Activated B cell treated with CpG ODN at 0.5 μM for 24 hours (primary cell): ENCODE data around the gene FBXL12. TPM values are rescaled to one million over a fixed set of nuclear protein-coding genes. Genes with fewer than 3 reads are reported as not detected.
"Not testable (repeated sequence)": the region's sequence is repeated elsewhere in the genome, so short reads cannot be mapped to it uniquely, and the experiment has no call there.

Experiments used
- ATAC-seq: fragments of 200-7000 bp; cut with Tn5 transposase; one replicate; pipeline ENCODE4 v1.10.0; 2021; ENCODE audit warnings: low read depth, mild to moderate bottlenecking, moderate library complexity
- CTCF ChIA-PET: fragments of 350-600 bp; sonication (Branson Sonifier 250); formaldehyde crosslinking; loops from one replicate; lab custom pipeline; 2021; ENCODE audit warnings: antibody characterized with exemption; lab: Charles Lee
- POLR2A ChIA-PET: fragments of 350-600 bp; sonication (Branson Sonifier 250); formaldehyde crosslinking; loops from one replicate; lab custom pipeline; 2021; ENCODE audit warnings: antibody characterized with exemption; lab: Charles Lee
- DNase-seq: peaks from one replicate; pipeline ENCODE4 v3.0.0; 2022
- H3K27ac Mint-ChIP-seq: one replicate; pipeline ENCODE4 v1.8.0; 2020; ENCODE audit warnings: mixed read lengths
- H3K27me3 Mint-ChIP-seq: one replicate; pipeline ENCODE4 v1.8.0; 2021; ENCODE audit warnings: mixed read lengths
- H3K36me3 Mint-ChIP-seq: one replicate; pipeline ENCODE4 v1.8.0; 2021; ENCODE audit warnings: low read depth, mixed read lengths
- H3K4me1 Mint-ChIP-seq: one replicate; pipeline ENCODE4 v1.8.0; 2021; ENCODE audit warnings: mixed read lengths
- H3K4me3 Mint-ChIP-seq: one replicate; pipeline ENCODE4 v1.8.0; 2020; ENCODE audit warnings: mild to moderate bottlenecking, mixed read lengths
- H3K9me3 Mint-ChIP-seq: one replicate; pipeline ENCODE4 v1.8.0; 2020; ENCODE audit warnings: mixed read lengths
- CTCF ChIP-seq: fragments of 200-600 bp; IDR thresholded peaks from one replicate; pipeline ENCODE4 v1.8.0; 2022; ENCODE audit warnings: antibody characterized with exemption, mild to moderate bottlenecking
- intact Hi-C: fragments of 100-400 bp; cut with micrococcal nuclease; formaldehyde crosslinking; loops from one replicate; pipeline ENCODE4 v1.15.1; 2024
- total RNA-seq: library from RNA; stranded (reverse); gene quantifications from 2 replicates; pipeline ENCODE4 v1.2.3, GENCODE V29; 2022

Gene FBXL12
- total RNA-seq, 1 donor from 2014 or later: 41.9 TPM

- no peak for ATAC-seq
- no peak for DNase-seq
- intact Hi-C loops: no loop called here
- no peak for TF ChIP-seq CTCF
- POLR2A ChIA-PET: no interaction called here
- Mint-ChIP-seq H3K36me3 (peaks cover 50% of the 10 kb centered on the region), H3K9me3 (no peaks in the 10 kb centered on the region), H3K4me3 (no peak overlapping the region), H3K27me3 (no peaks in the 10 kb centered on the region), H3K4me1 (no peaks in the 10 kb centered on the region), H3K27ac (no peak overlapping the region)
- CTCF ChIA-PET: no interaction called here
Measured at GRCh38 chr19:9848762-9849161, 29.9 kb upstream of the FBXL12 start.

- Mint-ChIP-seq H3K9me3 (peaks cover 3% of the 10 kb centered on the region), H3K4me3 (no peak overlapping the region), H3K27me3 (no peaks in the 10 kb centered on the region), H3K36me3 (peaks cover 57% of the 10 kb centered on the region), H3K4me1 (no peaks in the 10 kb centered on the region), H3K27ac (no peak overlapping the region)
- ChIA-PET CTCF (no interaction called here), POLR2A (no interaction called here)
- TF ChIP-seq CTCF: no peak
- intact Hi-C loops: no loop called here
- DNase-seq (no peak), ATAC-seq (no peak)
Measured at GRCh38 chr19:9848060-9848459, 29.2 kb upstream of the FBXL12 start.

- no peaks in the 10 kb centered on the region for H3K4me1 Mint-ChIP-seq
- intact Hi-C loops: no loop called here
- CTCF ChIA-PET: no interaction called here
- DNase-seq: no peak
- no peak for TF ChIP-seq CTCF
- H3K9me3 Mint-ChIP-seq: peaks cover 3% of the 10 kb centered on the region
- no peak overlapping the region for H3K27ac Mint-ChIP-seq
- POLR2A ChIA-PET: no interaction called here
- H3K27me3 Mint-ChIP-seq: no peaks in the 10 kb centered on the region
- peaks cover 63% of the 10 kb centered on the region for H3K36me3 Mint-ChIP-seq
- no peak for ATAC-seq
- no peak overlapping the region for H3K4me3 Mint-ChIP-seq
Measured at GRCh38 chr19:9847087-9847671, 28.3 kb upstream of the FBXL12 start.

GRCh38 chr19:9843626-9844273 is 24.9 kb upstream of the FBXL12 start:
- ATAC-seq, DNase-seq, H3K9me3 Mint-ChIP-seq, H3K4me1 Mint-ChIP-seq, intact Hi-C loops, H3K4me3 Mint-ChIP-seq, CTCF ChIA-PET, POLR2A ChIA-PET, H3K27ac Mint-ChIP-seq, H3K27me3 Mint-ChIP-seq: not testable (repeated sequence)
- peaks cover 89% of the 10 kb centered on the region for H3K36me3 Mint-ChIP-seq

- intact Hi-C loops: no loop called here
- ATAC-seq (no peak), DNase-seq (no peak)
- Mint-ChIP-seq H3K4me1 (no peaks in the 10 kb centered on the region), H3K36me3 (peaks cover 94% of the 10 kb centered on the region), H3K27me3 (no peaks in the 10 kb centered on the region), H3K4me3 (no peak overlapping the region), H3K9me3 (peaks cover 3% of the 10 kb centered on the region), H3K27ac (no peak overlapping the region)
- POLR2A ChIA-PET: no interaction called here
- no peak for TF ChIP-seq CTCF
- CTCF ChIA-PET: no interaction called here
Measured at GRCh38 chr19:9842834-9843625, 24.2 kb upstream of the FBXL12 start.
